ENCODE data around the gene TRIM27. TPM values are rescaled to one million over a fixed set of nuclear protein-coding genes. Genes with fewer than 3 reads are reported as not detected.
A peak's percentile ranks its signal among the peaks of the same experiment; 100 is the strongest.
"Not testable (repeated sequence)": the region's sequence is repeated elsewhere in the genome, so short reads cannot be mapped to it uniquely, and the experiment has no call there.

Gene TRIM27
- total and polyA plus RNA-seq, 2 donors (not counting 1 experiment from before 2014, with no cell fraction given): 42.7 to 43.8 TPM

- not testable (repeated sequence) for H3K9ac ChIP-seq (ENCODE audit: insufficient read depth, low read length); H4K20me1 ChIP-seq (ENCODE audit: control insufficient read depth, extremely low read depth, insufficient read depth, low read length); H3K27ac ChIP-seq (ENCODE audit: insufficient read depth, low read length); DNase-seq (ENCODE audit: low read depth in 2 of 2); H3K4me2 ChIP-seq (ENCODE audit: extremely low read depth, insufficient read depth, low read length); H2AFZ ChIP-seq (ENCODE audit: low read length); H3K4me3 ChIP-seq (replicated peaks in 1 of 4; ENCODE audit: control extremely low read depth in 1 of 4, insufficient read depth in 1 of 4, low read depth in 3 of 4, low read length in 4 of 4); H3K36me3 ChIP-seq (ENCODE audit: control insufficient read depth, insufficient read depth, low read length); H3K9me3 ChIP-seq (ENCODE audit: control insufficient read depth, insufficient read depth, low read depth, low read length); H3K4me1 ChIP-seq (ENCODE audit: control insufficient read depth, extremely low read depth, insufficient read depth, low read length); H3K79me2 ChIP-seq (ENCODE audit: control insufficient read depth, insufficient read depth, low read length); H3K27me3 ChIP-seq (ENCODE audit: control insufficient read depth, insufficient read depth, low read length)
These were observed 34.1 kb upstream of the TRIM27 start for GRCh38 chr6:28957795-28958314.

DNA sequence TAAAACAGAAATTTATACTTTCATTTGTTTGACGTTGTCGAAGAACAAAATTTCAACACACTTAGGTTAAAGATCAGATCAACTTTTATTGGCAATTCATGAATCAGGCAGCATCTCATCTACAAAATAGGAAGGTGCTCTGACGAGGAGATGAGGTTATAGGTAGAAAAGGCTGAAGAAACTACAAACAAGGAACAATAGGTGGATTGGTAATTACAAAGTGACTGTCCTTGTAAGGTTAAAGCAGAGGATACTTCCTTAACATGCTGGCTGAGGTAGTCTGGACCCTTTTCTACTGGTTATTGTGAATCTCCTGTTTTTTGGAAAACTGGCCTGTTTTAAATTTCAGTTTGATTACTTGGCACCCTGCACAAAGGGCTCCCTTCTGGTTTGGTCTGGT, 32.5 kb upstream of the TRIM27 start:
- no peak for TF ChIP-seq EZH2 (IDR thresholded peaks at IDR 0.05; ENCODE audit: low read length, missing control alignments)
- TF ChIP-seq, protein P1, sequence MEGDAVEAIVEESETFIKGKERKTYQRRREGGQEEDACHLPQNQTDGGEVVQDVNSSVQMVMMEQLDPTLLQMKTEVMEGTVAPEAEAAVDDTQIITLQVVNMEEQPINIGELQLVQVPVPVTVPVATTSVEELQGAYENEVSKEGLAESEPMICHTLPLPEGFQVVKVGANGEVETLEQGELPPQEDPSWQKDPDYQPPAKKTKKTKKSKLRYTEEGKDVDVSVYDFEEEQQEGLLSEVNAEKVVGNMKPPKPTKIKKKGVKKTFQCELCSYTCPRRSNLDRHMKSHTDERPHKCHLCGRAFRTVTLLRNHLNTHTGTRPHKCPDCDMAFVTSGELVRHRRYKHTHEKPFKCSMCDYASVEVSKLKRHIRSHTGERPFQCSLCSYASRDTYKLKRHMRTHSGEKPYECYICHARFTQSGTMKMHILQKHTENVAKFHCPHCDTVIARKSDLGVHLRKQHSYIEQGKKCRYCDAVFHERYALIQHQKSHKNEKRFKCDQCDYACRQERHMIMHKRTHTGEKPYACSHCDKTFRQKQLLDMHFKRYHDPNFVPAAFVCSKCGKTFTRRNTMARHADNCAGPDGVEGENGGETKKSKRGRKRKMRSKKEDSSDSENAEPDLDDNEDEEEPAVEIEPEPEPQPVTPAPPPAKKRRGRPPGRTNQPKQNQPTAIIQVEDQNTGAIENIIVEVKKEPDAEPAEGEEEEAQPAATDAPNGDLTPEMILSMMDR (conservative IDR thresholded peaks at IDR 0.05 in 1 of 2, IDR thresholded peaks at IDR 0.05 in 1 of 2; ENCODE audit: low read depth in 1 of 2, low read length in 2 of 2): no peak
- Histone ChIP-seq H3K27ac (ENCODE audit: insufficient read depth, low read length) (no peak overlapping the region), H2AFZ (ENCODE audit: low read length) (no peak overlapping the region), H3K9me3 (ENCODE audit: control insufficient read depth, insufficient read depth, low read depth, low read length) (no peaks in the 10 kb centered on the region), H3K4me1 (ENCODE audit: control insufficient read depth, extremely low read depth, insufficient read depth, low read length) (peaks cover 4% of the 10 kb centered on the region), H3K4me2 (ENCODE audit: extremely low read depth, insufficient read depth, low read length) (no peak overlapping the region), H4K20me1 (ENCODE audit: control insufficient read depth, extremely low read depth, insufficient read depth, low read length) (no peaks in the 10 kb centered on the region), H3K36me3 (ENCODE audit: control insufficient read depth, insufficient read depth, low read length) (no peaks in the 10 kb centered on the region), H3K4me3 (replicated peaks in 1 of 4; ENCODE audit: control extremely low read depth in 1 of 4, insufficient read depth in 1 of 4, low read depth in 3 of 4, low read length in 4 of 4) (no peak overlapping the region), H3K79me2 (ENCODE audit: control insufficient read depth, insufficient read depth, low read length) (no peaks in the 10 kb centered on the region), H3K27me3 (ENCODE audit: control insufficient read depth, insufficient read depth, low read length) (no peaks in the 10 kb centered on the region), H3K9ac (ENCODE audit: insufficient read depth, low read length) (no peak overlapping the region)
- DNase-seq (ENCODE audit: low read depth in 2 of 2): no peak

- Histone ChIP-seq H3K4me2 (ENCODE audit: extremely low read depth, insufficient read depth, low read length) (peak overlapping the region; percentile 98), H4K20me1 (ENCODE audit: control insufficient read depth, extremely low read depth, insufficient read depth, low read length) (no peaks in the 10 kb centered on the region), H3K4me1 (ENCODE audit: control insufficient read depth, extremely low read depth, insufficient read depth, low read length) (peaks cover 4% of the 10 kb centered on the region), H3K79me2 (ENCODE audit: control insufficient read depth, insufficient read depth, low read length) (no peaks in the 10 kb centered on the region), H2AFZ (ENCODE audit: low read length) (peak overlapping the region; percentile 95), H3K27ac (ENCODE audit: insufficient read depth, low read length) (no peak overlapping the region), H3K36me3 (ENCODE audit: control insufficient read depth, insufficient read depth, low read length) (no peaks in the 10 kb centered on the region), H3K9me3 (ENCODE audit: control insufficient read depth, insufficient read depth, low read depth, low read length) (no peaks in the 10 kb centered on the region), H3K27me3 (ENCODE audit: control insufficient read depth, insufficient read depth, low read length) (no peaks in the 10 kb centered on the region), H3K9ac (ENCODE audit: insufficient read depth, low read length) (no peak overlapping the region), H3K4me3 (replicated peaks in 1 of 4; ENCODE audit: control extremely low read depth in 1 of 4, insufficient read depth in 1 of 4, low read depth in 3 of 4, low read length in 4 of 4) (peak overlapping the region; percentile 65 to 84 (median 74))
- no peak for TF ChIP-seq EZH2 (IDR thresholded peaks at IDR 0.05; ENCODE audit: low read length, missing control alignments)
- TF ChIP-seq, protein P1 (conservative IDR thresholded peaks at IDR 0.05 in 1 of 2, IDR thresholded peaks at IDR 0.05 in 1 of 2; ENCODE audit: low read depth in 1 of 2, low read length in 2 of 2): no peak
- peak; percentile 35 for DNase-seq (ENCODE audit: low read depth in 2 of 2)
These were observed 29.9 kb upstream of the TRIM27 start for GRCh38 chr6:28953585-28954258.
